ENCODE results near the gene RNU6-1.

- TF ChIP-seq CTCF (conservative IDR thresholded peaks at IDR 0.05; ENCODE audit: low read depth in 2 of 2) (no peak), ZNF331 (CRISPR knock-in tag; IDR thresholded peaks at IDR 0.05; ENCODE audit: low read depth) (no peak), EZH2 (IDR thresholded peaks at IDR 0.05; ENCODE audit: low read depth, unreplicated experiment) (no peak), ETS1 (IDR thresholded peaks at IDR 0.05) (no peak), NANOG (IDR thresholded peaks at IDR 0.05; ENCODE audit: borderline replicate concordance) (no peak), CREB1 (CRISPR knock-in tag; IDR thresholded peaks at IDR 0.05; ENCODE audit: low read depth) (no peak), POLR2AphosphoS5 (IDR thresholded peaks at IDR 0.05; ENCODE audit: low read depth) (no peak), JUNB (IDR thresholded peaks at IDR 0.05; ENCODE audit: unreplicated experiment) (no peak), REST (IDR thresholded peaks at IDR 0.05; ENCODE audit: unreplicated experiment) (no peak), EZH2phosphoT487 (IDR thresholded peaks at IDR 0.05; ENCODE audit: unreplicated experiment) (no peak)
These were observed 22.1 kb upstream of the RNU6-1 start for GRCh38 chr15:67861983-67862382.

All from GM23338 (cell line).